KBM-7 (cell line): ENCODE data around the gene CCDC54.
A peak's percentile ranks its signal among the peaks of the same experiment; 100 is the strongest.
"Not testable (repeated sequence)": the region's sequence is repeated elsewhere in the genome, so short reads cannot be mapped to it uniquely, and the experiment has no call there.

Source experiments
- DNase-seq: peaks from one replicate; pipeline ENCODE4 v3.0.0-alpha.2; 2015
- in situ Hi-C: fragments of 300-500 bp; cut with MboI; formaldehyde crosslinking; loops from 2 replicates; pipeline ENCODE4 v1.14.3; 2020; ENCODE audit warnings: low sequenced_read_pairs, low pct_unique_long_range_greater_than_20kb, mixed read lengths

CCDC54 gene

GRCh38 chr3:107377151-107377550 lies at the start of gene CCDC54:
Gene CCDC54 (plus strand): TSS chr3:107377439. CDS start chr3:107377588, 149 bp downstream.
- DNase-seq, result no peak
- in situ Hi-C loops, result no loop called here

- in situ Hi-C loops, result no loop called here
- no peak for DNase-seq
These were observed 49.2 kb upstream of the CCDC54 start for GRCh38 chr3:107328069-107328468.

- in situ Hi-C loops, result no loop called here
- no peak for DNase-seq
These were observed 48.2 kb upstream of the CCDC54 start for GRCh38 chr3:107329088-107329487.

GRCh38 chr3:107339690-107340089 lies 37.5 kb upstream of the CCDC54 start:
- in situ Hi-C loops, DNase-seq: not testable (repeated sequence)

GRCh38 chr3:107344722-107345121 lies 32.5 kb upstream of the CCDC54 start:
- no peak for DNase-seq
- in situ Hi-C loops, result no loop called here

GRCh38 chr3:107345822-107346405 lies 31.3 kb upstream of the CCDC54 start:
- in situ Hi-C loops, result no loop called here
- no peak for DNase-seq

- in situ Hi-C loops, result no loop called here
- peak; percentile 47 for DNase-seq
These were observed 30.7 kb upstream of the CCDC54 start for GRCh38 chr3:107346564-107346963.

- in situ Hi-C loops, result no loop called here
- DNase-seq, result peak; percentile 33
These were observed 29.5 kb upstream of the CCDC54 start for GRCh38 chr3:107347751-107348150.

GRCh38 chr3:107356706-107357105 lies 20.5 kb upstream of the CCDC54 start:
- in situ Hi-C loops, result no loop called here
- DNase-seq, result no peak

- in situ Hi-C loops, result no loop called here
- DNase-seq, result no peak
These were observed 15.6 kb upstream of the CCDC54 start for GRCh38 chr3:107361633-107362032.

- no peak for DNase-seq
- in situ Hi-C loops, result no loop called here
These were observed 12.2 kb upstream of the CCDC54 start for GRCh38 chr3:107365051-107365450.

GRCh38 chr3:107366766-107367165 lies 10.5 kb upstream of the CCDC54 start:
- peak; percentile 6 for DNase-seq
- in situ Hi-C loops, result no loop called here

GRCh38 chr3:107367353-107367752 lies 9.9 kb upstream of the CCDC54 start:
- peak; percentile 53 for DNase-seq

GRCh38 chr3:107368654-107369398 lies 8.4 kb upstream of the CCDC54 start:
- in situ Hi-C loops, result no loop called here
- DNase-seq, result no peak

More at GRCh38 chr3:107367353-107367752, 9.9 kb upstream of the CCDC54 start:
- in situ Hi-C loops, result no loop called here

- in situ Hi-C loops, result no loop called here
- no peak for DNase-seq
These were observed 7.4 kb upstream of the CCDC54 start for GRCh38 chr3:107369791-107370190.

- in situ Hi-C loops, result no loop called here
- DNase-seq, result no peak
These were observed 6.3 kb upstream of the CCDC54 start for GRCh38 chr3:107370907-107371306.

- DNase-seq, result no peak
- in situ Hi-C loops, result no loop called here
These were observed 4.7 kb upstream of the CCDC54 start for GRCh38 chr3:107372506-107372905.

- in situ Hi-C loops, result no loop called here
These were observed 3.3 kb upstream of the CCDC54 start for GRCh38 chr3:107373896-107374295.

GRCh38 chr3:107375682-107376081 lies 1.6 kb upstream of the CCDC54 start:
- in situ Hi-C loops, result no loop called here
- DNase-seq, result no peak

More at GRCh38 chr3:107373896-107374295, 3.3 kb upstream of the CCDC54 start:
- no peak for DNase-seq

- in situ Hi-C loops, result no loop called here
- DNase-seq, result no peak
These were observed 5.4 kb downstream of the CCDC54 start for GRCh38 chr3:107382631-107383030.

- in situ Hi-C loops, result no loop called here
These were observed 7.2 kb downstream of the CCDC54 start for GRCh38 chr3:107384428-107384827.

More at GRCh38 chr3:107384428-107384827, 7.2 kb downstream of the CCDC54 start:
- DNase-seq, result no peak
